Natural killer cell (primary cell): Measurements from ENCODE around the gene ZFHX3. TPM values are rescaled to one million over a fixed set of nuclear protein-coding genes. Genes with fewer than 3 reads are reported as not detected.

Experiments used
- ATAC-seq, 3 donors: fragments of 150-1000 bp in 2 of 3; fragments of 200-7000 bp in 1 of 3; cut with Tn5 transposase; 1 replicate in 1 of 3; 2 replicates in 2 of 3; pipeline ENCODE4 v1.10.0; 2021; ENCODE audit warnings: mild to moderate bottlenecking in 2 of 3, moderate library complexity in 2 of 3
- DNase-seq, 2 donors: peaks; one replicate each; pipeline versions ENCODE4 v3.0.0 to v3.0.0-alpha.2; 2013 to 2021; ENCODE audit warnings: mixed read lengths in 1 of 2
- H3K27ac ChIP-seq: one replicate; pipeline ENCODE4 v1.5.1; 2013; ENCODE audit warnings: mild to moderate bottlenecking, low read length
- H3K27me3 ChIP-seq: one replicate; pipeline ENCODE4 v1.6.1; 2013; ENCODE audit warnings: low read length; ENCODE audit not compliant: control insufficient read depth, insufficient read depth
- H3K36me3 ChIP-seq: one replicate; pipeline ENCODE4 v1.6.1; 2013; ENCODE audit warnings: low read length; ENCODE audit not compliant: control insufficient read depth, insufficient read depth
- H3K4me1 ChIP-seq: one replicate; pipeline ENCODE4 v1.6.1; 2013; ENCODE audit warnings: low read length; ENCODE audit not compliant: control insufficient read depth, insufficient read depth
- H3K4me3 ChIP-seq: one replicate; pipeline ENCODE4 v1.5.1; 2013; ENCODE audit warnings: low read length
- H3K9me3 ChIP-seq: one replicate; pipeline ENCODE4 v1.6.1; 2013; ENCODE audit warnings: low read length; ENCODE audit not compliant: control insufficient read depth, insufficient read depth
- H3K27ac Mint-ChIP-seq, 2 donors: one replicate each; pipeline ENCODE4 v1.8.0; 2022; ENCODE audit warnings: mild to moderate bottlenecking in 2 of 2, mixed read lengths in 2 of 2, moderate library complexity in 1 of 2
- H3K27me3 Mint-ChIP-seq, 2 donors: one replicate each; pipeline ENCODE4 v1.8.0; 2022; ENCODE audit warnings: low read depth in 2 of 2, mixed read lengths in 2 of 2
- H3K36me3 Mint-ChIP-seq: one replicate; pipeline ENCODE4 v1.8.0; 2022; ENCODE audit warnings: mixed read lengths
- H3K4me1 Mint-ChIP-seq, 2 donors: one replicate each; pipeline ENCODE4 v1.8.0; 2022; ENCODE audit warnings: mixed read lengths in 2 of 2
- H3K4me3 Mint-ChIP-seq: one replicate; pipeline ENCODE4 v1.8.0; 2022; ENCODE audit warnings: mild to moderate bottlenecking, moderate library complexity, mixed read lengths
- H3K9me3 Mint-ChIP-seq, 2 donors: one replicate each; pipeline ENCODE4 v1.8.0; 2022; ENCODE audit warnings: mixed read lengths in 2 of 2
- CTCF ChIP-seq: fragments of 200-600 bp; IDR thresholded peaks from one replicate; pipeline ENCODE4 v1.8.0; 2022; ENCODE audit warnings: antibody characterized with exemption
- WGBS: methylation state at CpG from one replicate; pipeline ENCODE4 v1.1.7; 2013; ENCODE audit warnings: missing lambda C conversion rate; ENCODE audit not compliant: insufficient coverage; 5-methylcytosine and 5-hydroxymethylcytosine counted together
- intact Hi-C: fragments of 100-400 bp; cut with micrococcal nuclease; formaldehyde crosslinking; loops from one replicate; pipeline ENCODE4 v1.14.2; 2022
- total RNA-seq, 4 donors: library from RNA; stranded (reverse); fragments of 120-200 nt in 1 of 4; gene quantifications; one replicate each; pipeline versions ENCODE4 v1.2.3 to v1.2.4, GENCODE V29; 2013 to 2022

ZFHX3 gene
- total RNA-seq, 3 donors from 2014 or later (not counting 1 experiment from before 2014, with no cell fraction given), result 5.8 to 7.8 (median 7.5) TPM

GRCh38 chr16:73028263-73028662, 19.7 kb downstream of the ZFHX3 start:
- Mint-ChIP-seq H3K27ac (no peak overlapping the region), H3K36me3 (no peaks in the 10 kb centered on the region), H3K4me3 (no peak overlapping the region), H3K27me3 (peaks cover 9 to 20% of the 10 kb centered on the region in 2 donors), H3K4me1 (peaks cover 0 to 7% of the 10 kb centered on the region in 2 donors), H3K9me3 (no peaks in the 10 kb centered on the region)
- WGBS, result 90% methylated on average over 9 of the region's 9 CpGs
- Histone ChIP-seq H3K4me1 (peaks cover 15% of the 10 kb centered on the region), H3K36me3 (no peaks in the 10 kb centered on the region), H3K9me3 (no peaks in the 10 kb centered on the region), H3K27me3 (no peaks in the 10 kb centered on the region), H3K27ac (no peak overlapping the region), H3K4me3 (no peak overlapping the region)
- TF ChIP-seq CTCF, result no peak
- ATAC-seq (no peak), DNase-seq (no peak)
- intact Hi-C loops, result no loop called here

GRCh38 chr16:73027685-73028111, 20.2 kb downstream of the ZFHX3 start:
- Mint-ChIP-seq H3K4me1 (peaks cover 0 to 7% of the 10 kb centered on the region in 2 donors), H3K4me3 (no peak overlapping the region), H3K36me3 (no peaks in the 10 kb centered on the region), H3K9me3 (no peaks in the 10 kb centered on the region), H3K27me3 (peaks cover 9 to 20% of the 10 kb centered on the region in 2 donors), H3K27ac (no peak overlapping the region)
- Histone ChIP-seq H3K9me3 (no peaks in the 10 kb centered on the region), H3K27me3 (no peaks in the 10 kb centered on the region), H3K27ac (no peak overlapping the region), H3K4me1 (peaks cover 10% of the 10 kb centered on the region), H3K36me3 (no peaks in the 10 kb centered on the region), H3K4me3 (no peak overlapping the region)
- intact Hi-C loops, result no loop called here
- TF ChIP-seq CTCF, result no peak
- no peak for ATAC-seq
- WGBS, result 93% methylated on average over 10 of the region's 10 CpGs
- no peak for DNase-seq

- 92% methylated on average over 12 of the region's 13 CpGs for WGBS
- H3K36me3 ChIP-seq, result no peaks in the 10 kb centered on the region
- Mint-ChIP-seq H3K27me3 (peaks cover 9 to 20% of the 10 kb centered on the region in 2 donors), H3K27ac (no peak overlapping the region), H3K4me1 (peaks cover 0 to 7% of the 10 kb centered on the region in 2 donors), H3K4me3 (no peak overlapping the region), H3K9me3 (no peaks in the 10 kb centered on the region), H3K36me3 (no peaks in the 10 kb centered on the region)
- H3K9me3 ChIP-seq, result no peaks in the 10 kb centered on the region
- H3K27ac ChIP-seq, result no peak overlapping the region
- no peak for DNase-seq
- no peak for ATAC-seq
- peaks cover 3% of the 10 kb centered on the region for H3K4me1 ChIP-seq
- intact Hi-C loops, result no loop called here
- no peak for TF ChIP-seq CTCF
- no peak overlapping the region for H3K4me3 ChIP-seq
- no peaks in the 10 kb centered on the region for H3K27me3 ChIP-seq
Measured at GRCh38 chr16:73026754-73027684, 20.9 kb downstream of the ZFHX3 start.
